Ascending aorta (tissue), 2 donors: ENCODE results near the gene EPN2. TPM values are rescaled to one million over a fixed set of nuclear protein-coding genes. Genes with fewer than 3 reads are reported as not detected.

Experiments used
- DNase-seq, 2 donors: peaks; one replicate each; pipeline ENCODE4 v3.0.0-alpha.2; 2019; ENCODE audit warnings: low spot score in 2 of 2
- H3K27ac ChIP-seq, 2 donors: fragments of 200-600 bp; sonication (generic); one replicate each; pipeline ENCODE4 v1.5.1; 2016 to 2017; ENCODE audit warnings: mild to moderate bottlenecking in 1 of 2
- H3K27me3 ChIP-seq: fragments of 200-600 bp; sonication (generic); one replicate; pipeline ENCODE4 v1.5.1; 2017
- H3K36me3 ChIP-seq, 2 donors: fragments of 200-600 bp; sonication (generic); one replicate each; pipeline ENCODE4 v1.5.1; 2016
- H3K4me1 ChIP-seq, 2 donors: fragments of 200-600 bp; sonication (generic); one replicate each; pipeline ENCODE4 v1.5.1; 2016 to 2017; ENCODE audit warnings: mild to moderate bottlenecking in 1 of 2
- H3K4me3 ChIP-seq, 2 donors: fragments of 200-600 bp; sonication (generic); one replicate each; pipeline ENCODE4 v1.5.1; 2016 to 2017; ENCODE audit warnings: mild to moderate bottlenecking in 1 of 2
- H3K9me3 ChIP-seq, 2 donors: fragments of 200-600 bp; sonication (generic); one replicate each; pipeline ENCODE4 v1.5.1; 2016
- intact Hi-C: fragments of 100-400 bp; cut with DNase I; formaldehyde crosslinking; loops from one replicate; pipeline ENCODE4 v1.15.1; 2023
- total RNA-seq: library from RNA; depleted of rRNA; stranded (reverse); fragments of >200 nt; gene quantifications from one replicate; pipeline ENCODE4 v1.1.0, GENCODE V29; 2016
- TF ChIP-seq, protein P1 (sequence below), 3 experiments: fragments of 200-600 bp in 2 of 3; fragments of 450-650 bp in 1 of 3; sonication (generic) in 2 of 3; IDR thresholded peaks; one replicate each; pipeline ENCODE4 v1.5.1; 2016 to 2019; ENCODE audit warnings: antibody characterized with exemption in 3 of 3, mild to moderate bottlenecking in 1 of 3, moderate library complexity in 1 of 3

EPN2 gene
- total RNA-seq, 1 donor from 2014 or later: 51.0 TPM

DNA sequence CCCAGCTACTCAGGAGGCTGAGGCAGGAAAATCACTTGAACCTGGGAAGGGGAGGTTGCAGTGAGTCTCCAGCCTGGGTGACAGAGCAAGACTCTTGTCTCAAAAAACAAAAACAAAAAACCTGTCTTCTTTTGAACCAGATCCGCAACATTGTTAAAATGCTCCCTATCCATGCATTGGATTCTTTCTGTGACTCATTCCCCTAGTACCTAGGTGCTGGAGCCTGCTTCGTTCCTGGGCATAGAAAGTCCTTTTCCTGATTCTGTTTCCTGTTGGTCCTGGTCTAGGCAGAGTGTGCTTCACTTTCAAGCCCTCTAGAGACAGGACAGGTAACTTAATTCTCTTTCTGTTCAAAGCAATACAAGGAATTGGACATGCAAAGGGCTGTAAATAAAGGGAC, 5.2 kb downstream of the EPN2 start:
- intact Hi-C loops: no loop called here
- Histone ChIP-seq H3K36me3 (no peaks in the 10 kb centered on the region), H3K4me1 (peaks cover 0 to 15% of the 10 kb centered on the region in 2 donors), H3K27ac (no peak overlapping the region), H3K27me3 (no peaks in the 10 kb centered on the region), H3K4me3 (no peak overlapping the region), H3K9me3 (no peaks in the 10 kb centered on the region)
- no peak for DNase-seq
- TF ChIP-seq, protein P1, sequence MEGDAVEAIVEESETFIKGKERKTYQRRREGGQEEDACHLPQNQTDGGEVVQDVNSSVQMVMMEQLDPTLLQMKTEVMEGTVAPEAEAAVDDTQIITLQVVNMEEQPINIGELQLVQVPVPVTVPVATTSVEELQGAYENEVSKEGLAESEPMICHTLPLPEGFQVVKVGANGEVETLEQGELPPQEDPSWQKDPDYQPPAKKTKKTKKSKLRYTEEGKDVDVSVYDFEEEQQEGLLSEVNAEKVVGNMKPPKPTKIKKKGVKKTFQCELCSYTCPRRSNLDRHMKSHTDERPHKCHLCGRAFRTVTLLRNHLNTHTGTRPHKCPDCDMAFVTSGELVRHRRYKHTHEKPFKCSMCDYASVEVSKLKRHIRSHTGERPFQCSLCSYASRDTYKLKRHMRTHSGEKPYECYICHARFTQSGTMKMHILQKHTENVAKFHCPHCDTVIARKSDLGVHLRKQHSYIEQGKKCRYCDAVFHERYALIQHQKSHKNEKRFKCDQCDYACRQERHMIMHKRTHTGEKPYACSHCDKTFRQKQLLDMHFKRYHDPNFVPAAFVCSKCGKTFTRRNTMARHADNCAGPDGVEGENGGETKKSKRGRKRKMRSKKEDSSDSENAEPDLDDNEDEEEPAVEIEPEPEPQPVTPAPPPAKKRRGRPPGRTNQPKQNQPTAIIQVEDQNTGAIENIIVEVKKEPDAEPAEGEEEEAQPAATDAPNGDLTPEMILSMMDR (IDR thresholded peaks at IDR 0.05): no peak

DNA sequence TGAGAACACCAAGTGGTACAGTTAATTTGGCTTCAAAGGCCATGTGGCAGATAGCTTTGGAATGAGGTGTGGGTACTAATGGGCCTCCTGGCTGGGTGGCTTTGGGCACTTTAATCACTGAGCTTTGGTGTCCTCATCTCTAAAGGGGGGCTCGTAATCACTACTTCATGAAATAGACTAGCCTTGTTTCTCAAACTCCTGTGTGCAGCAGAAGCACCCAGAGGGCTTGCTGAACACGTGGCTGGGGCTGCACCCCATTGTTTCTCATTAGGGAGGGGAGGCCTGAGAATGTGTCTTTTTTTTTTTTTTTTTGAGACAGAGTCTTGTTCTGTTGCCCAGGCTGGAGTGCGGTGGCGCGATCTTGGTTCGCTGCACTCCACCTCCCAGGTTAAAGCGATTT, 5.8 kb downstream of the EPN2 start:
- Histone ChIP-seq H3K4me1 (peaks cover 0 to 20% of the 10 kb centered on the region in 2 donors), H3K27ac (no peak overlapping the region)

DNA sequence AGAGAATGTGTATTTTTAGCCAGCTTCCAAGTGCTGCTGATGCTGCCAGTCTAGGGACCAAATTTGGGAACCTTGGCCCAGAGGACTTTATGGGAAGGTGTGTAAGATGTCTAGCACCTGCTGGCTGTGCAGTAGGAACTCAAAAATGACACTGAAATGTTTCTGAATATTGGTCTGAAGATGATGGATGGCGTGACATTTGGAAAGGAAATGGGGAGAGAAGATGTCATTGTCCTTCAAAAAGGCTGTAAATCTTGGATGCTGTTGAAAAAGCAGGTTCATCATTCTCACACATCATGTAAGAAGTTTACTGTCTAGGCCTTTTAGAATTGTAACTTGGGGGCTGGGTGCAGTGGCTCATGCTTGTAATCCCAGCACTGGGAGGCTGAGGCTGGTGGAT, 6.7 kb downstream of the EPN2 start:
- no peak overlapping the region for H3K4me3 ChIP-seq
- no peak for DNase-seq
- H3K9me3 ChIP-seq: no peaks in the 10 kb centered on the region
- intact Hi-C loops: no loop called here
- H3K4me1 ChIP-seq: peaks cover 0 to 23% of the 10 kb centered on the region in 2 donors
- no peaks in the 10 kb centered on the region for H3K27me3 ChIP-seq
- TF ChIP-seq, protein P1 (IDR thresholded peaks at IDR 0.05): no peak
- no peaks in the 10 kb centered on the region for H3K36me3 ChIP-seq
- H3K27ac ChIP-seq: no peak overlapping the region

More for the DNA sequence above, 5.8 kb downstream of the EPN2 start:
- TF ChIP-seq, protein P1 (IDR thresholded peaks at IDR 0.05): no peak
- Histone ChIP-seq H3K4me3 (no peak overlapping the region), H3K27me3 (no peaks in the 10 kb centered on the region), H3K36me3 (no peaks in the 10 kb centered on the region), H3K9me3 (no peaks in the 10 kb centered on the region)
- no peak for DNase-seq
- intact Hi-C loops: no loop called here

DNA sequence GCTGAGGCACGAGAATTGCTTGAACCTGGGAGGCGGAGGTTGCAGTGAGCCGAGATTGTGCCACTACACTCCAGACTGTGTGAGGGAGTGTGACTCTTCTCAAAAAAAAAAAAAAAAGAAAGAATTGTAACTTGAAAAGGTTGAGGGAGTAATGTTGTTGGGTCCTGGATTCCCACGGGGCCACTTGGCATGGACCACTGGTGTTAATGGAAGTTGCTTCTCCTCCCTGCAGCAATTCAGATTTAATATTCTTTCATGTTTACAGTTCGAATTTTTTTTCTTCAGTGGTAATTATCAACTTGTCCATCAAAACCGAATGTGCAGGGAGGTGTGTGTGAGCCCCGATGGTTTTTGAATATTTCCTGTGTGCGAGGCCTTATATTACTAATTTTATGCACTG, 7.2 kb downstream of the EPN2 start:
- Histone ChIP-seq H3K4me1 (peaks cover 0 to 25% of the 10 kb centered on the region in 2 donors), H3K9me3 (no peaks in the 10 kb centered on the region), H3K27me3 (no peaks in the 10 kb centered on the region), H3K27ac (no peak overlapping the region), H3K4me3 (no peak overlapping the region), H3K36me3 (no peaks in the 10 kb centered on the region)
- no peak for DNase-seq
- intact Hi-C loops: no loop called here
- TF ChIP-seq, protein P1 (IDR thresholded peaks at IDR 0.05): no peak

DNA sequence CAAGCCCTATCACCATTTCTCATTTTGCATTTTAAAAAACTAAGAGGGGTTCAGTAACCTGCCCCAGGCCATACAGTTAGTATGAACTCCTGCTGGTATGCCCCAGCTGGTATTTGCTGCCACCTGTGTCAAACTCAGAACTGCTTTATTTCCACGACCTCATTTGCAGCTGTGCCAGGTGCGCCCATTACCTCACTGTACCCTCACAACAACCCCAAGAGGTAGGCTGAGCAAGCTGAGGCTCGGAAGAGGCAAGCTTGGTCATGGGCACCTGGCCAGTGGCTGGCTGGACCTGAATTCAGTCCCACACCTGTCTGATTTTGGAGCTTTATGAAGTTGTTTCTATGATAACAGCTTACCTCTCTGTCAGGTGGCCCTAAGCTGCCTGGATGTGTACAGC, 7.6 kb downstream of the EPN2 start:
- Histone ChIP-seq H3K4me1 (peaks cover 0 to 29% of the 10 kb centered on the region in 2 donors), H3K27ac (no peak overlapping the region), H3K9me3 (no peaks in the 10 kb centered on the region), H3K27me3 (no peaks in the 10 kb centered on the region), H3K36me3 (no peaks in the 10 kb centered on the region), H3K4me3 (no peak overlapping the region)
- no peak for DNase-seq
- intact Hi-C loops: no loop called here
- TF ChIP-seq, protein P1 (IDR thresholded peaks at IDR 0.05): no peak

DNA sequence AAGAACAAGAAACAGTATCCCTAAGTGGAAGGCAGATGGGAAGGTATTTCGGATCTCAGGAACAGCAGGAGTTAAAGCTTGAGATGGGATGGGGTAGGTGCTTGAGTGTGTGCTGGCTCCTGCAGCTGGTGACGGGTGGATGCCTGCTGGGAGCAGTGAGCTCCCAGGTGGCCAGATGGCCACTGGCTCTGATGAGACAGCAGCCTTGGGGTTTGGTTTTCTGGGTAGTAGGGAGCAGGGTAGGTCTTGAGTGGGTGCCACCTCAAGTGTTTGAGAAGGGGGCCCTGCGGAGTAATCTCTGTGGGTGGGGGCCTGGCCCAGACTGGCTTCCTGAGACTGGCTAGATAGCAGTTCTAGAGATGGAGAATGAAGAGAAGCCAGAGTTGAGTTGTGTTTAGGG, 10.3 kb downstream of the EPN2 start:
- no peak for DNase-seq
- intact Hi-C loops: no loop called here
- Histone ChIP-seq H3K27ac (peak overlapping the region; percentile 6 to 56), H3K9me3 (no peaks in the 10 kb centered on the region), H3K27me3 (no peaks in the 10 kb centered on the region), H3K36me3 (no peaks in the 10 kb centered on the region), H3K4me1 (peaks cover 0 to 42% of the 10 kb centered on the region in 2 donors), H3K4me3 (no peak overlapping the region)
- TF ChIP-seq, protein P1 (IDR thresholded peaks at IDR 0.05): no peak
